Measurements from ENCODE around the gene MTERF4.

DNA sequence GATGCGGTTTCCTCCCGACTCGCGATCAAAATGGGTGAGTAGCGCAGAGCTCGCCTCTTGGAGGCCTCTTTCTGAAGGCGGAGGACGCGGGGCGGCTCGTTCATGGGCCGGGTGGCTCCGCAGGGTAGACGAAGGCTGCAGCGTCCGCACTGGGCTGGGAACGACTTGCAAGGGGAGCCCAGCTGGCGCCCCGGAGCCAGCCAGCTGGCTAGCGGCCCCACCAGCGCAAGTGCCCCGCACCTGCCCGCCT, 47.5 kb upstream of the MTERF4 start:
- TF ChIP-seq, protein P1, sequence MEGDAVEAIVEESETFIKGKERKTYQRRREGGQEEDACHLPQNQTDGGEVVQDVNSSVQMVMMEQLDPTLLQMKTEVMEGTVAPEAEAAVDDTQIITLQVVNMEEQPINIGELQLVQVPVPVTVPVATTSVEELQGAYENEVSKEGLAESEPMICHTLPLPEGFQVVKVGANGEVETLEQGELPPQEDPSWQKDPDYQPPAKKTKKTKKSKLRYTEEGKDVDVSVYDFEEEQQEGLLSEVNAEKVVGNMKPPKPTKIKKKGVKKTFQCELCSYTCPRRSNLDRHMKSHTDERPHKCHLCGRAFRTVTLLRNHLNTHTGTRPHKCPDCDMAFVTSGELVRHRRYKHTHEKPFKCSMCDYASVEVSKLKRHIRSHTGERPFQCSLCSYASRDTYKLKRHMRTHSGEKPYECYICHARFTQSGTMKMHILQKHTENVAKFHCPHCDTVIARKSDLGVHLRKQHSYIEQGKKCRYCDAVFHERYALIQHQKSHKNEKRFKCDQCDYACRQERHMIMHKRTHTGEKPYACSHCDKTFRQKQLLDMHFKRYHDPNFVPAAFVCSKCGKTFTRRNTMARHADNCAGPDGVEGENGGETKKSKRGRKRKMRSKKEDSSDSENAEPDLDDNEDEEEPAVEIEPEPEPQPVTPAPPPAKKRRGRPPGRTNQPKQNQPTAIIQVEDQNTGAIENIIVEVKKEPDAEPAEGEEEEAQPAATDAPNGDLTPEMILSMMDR (IDR thresholded peaks at IDR 0.05), result no peak
- TF ChIP-seq EZH2phosphoT487 (IDR thresholded peaks at IDR 0.05), result no peak

All from neural progenitor cell (in vitro differentiated cells).